ENCODE measurements around the gene TENM3. TPM values are rescaled to one million over a fixed set of nuclear protein-coding genes. Genes with fewer than 3 reads are reported as not detected.
A peak's percentile ranks its signal among the peaks of the same experiment; 100 is the strongest.

The TENM3 gene
- total and polyA plus RNA-seq, 2 of the 8 experiments (the other 6 are each of a cell fraction or from before 2014, with no cell fraction given), result 36.9 to 69.3 TPM

DNA sequence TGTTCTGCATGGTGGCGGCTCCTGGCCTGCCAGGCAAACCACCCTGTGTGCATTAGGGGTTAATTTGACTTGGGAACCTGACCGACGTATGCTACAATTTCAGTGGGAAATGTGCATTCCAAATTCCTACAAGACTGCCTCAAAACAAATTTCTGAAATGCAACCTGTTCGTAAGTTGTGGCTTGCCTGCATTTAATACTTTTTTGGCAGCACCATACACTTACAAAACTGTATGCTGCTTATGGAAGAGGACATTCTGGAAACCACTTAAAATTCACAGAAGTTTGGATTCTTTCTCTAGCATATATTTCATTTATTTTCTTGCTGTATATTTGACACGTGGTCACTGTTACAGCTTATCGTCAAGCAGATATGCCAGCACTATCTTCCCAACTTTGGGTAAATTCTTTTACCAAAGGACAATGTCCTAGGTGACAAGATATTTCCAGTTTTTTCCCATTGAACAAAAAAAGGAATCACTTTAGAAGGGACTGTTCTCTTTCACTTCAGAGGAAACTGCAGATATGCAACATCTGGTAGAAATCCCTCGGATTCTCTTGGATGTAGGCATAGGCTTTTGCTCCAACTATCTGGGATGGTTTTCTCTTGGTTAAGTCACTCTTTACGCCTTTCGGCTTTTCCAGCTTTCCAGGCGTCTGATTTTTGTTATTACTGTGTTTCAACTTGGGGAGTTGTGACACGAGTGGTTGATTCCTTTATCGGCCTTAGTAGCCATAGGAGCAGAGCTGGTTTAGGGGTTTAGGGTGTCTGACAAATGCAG is 9.7 kb upstream of the TENM3 start:
- H4K91ac ChIP-seq (replicated peaks; ENCODE audit: insufficient read length, low read length), result no peak overlapping the region
- no peak overlapping the region for H3K27ac ChIP-seq (ENCODE audit: low read depth, low read length)
- no peaks in the 10 kb centered on the region for H4K20me1 ChIP-seq (replicated peaks in 1 of 2; ENCODE audit: control insufficient read depth in 1 of 2, insufficient read depth in 2 of 2, low read length in 2 of 2)
- no peak overlapping the region for H3K14ac ChIP-seq (ENCODE audit: insufficient read length)
- no peaks in the 10 kb centered on the region for H3K23me2 ChIP-seq (ENCODE audit: low read depth, low read length)
- DNase-seq (ENCODE audit: low read depth in 1 of 2, low spot score in 2 of 2) (no peak), FAIRE-seq (no peak)
- no peak for TF ChIP-seq GABPA (IDR thresholded peaks at IDR 0.05; ENCODE audit: borderline replicate concordance, insufficient read depth, low read length)
- TF ChIP-seq EGR1 (IDR thresholded peaks at IDR 0.05; ENCODE audit: borderline replicate concordance, low read depth, low read length), result no peak
- H4K5ac ChIP-seq (ENCODE audit: insufficient read length, low read depth, low read length), result no peak overlapping the region
- H3K79me1 ChIP-seq (ENCODE audit: low read depth, low read length), result no peaks in the 10 kb centered on the region; the same call in 1 of the 2 replicates
- no peak overlapping the region for H3K9ac ChIP-seq (replicated peaks in 1 of 4; ENCODE audit: extremely low read depth in 1 of 4, low read depth in 3 of 4, low read length in 3 of 4)
- no peak overlapping the region for H4K8ac ChIP-seq (ENCODE audit: extremely low read depth, insufficient read depth, low read length)
- no peaks in the 10 kb centered on the region for H3K27me3 ChIP-seq (replicated peaks in 1 of 4; ENCODE audit: control insufficient read depth in 3 of 4, extremely low read depth in 1 of 4, insufficient read depth in 3 of 4, low read length in 3 of 4)
- WGBS, 2 experiments (ENCODE audit: extremely low coverage in 1 of 2, insufficient coverage in 1 of 2, insufficient read length in 1 of 2, insufficient replicate concordance in 2 of 2, low coverage in 1 of 2, low lambda C conversion rate in 2 of 2, missing lambda C conversion rate in 1 of 2), result 94% methylated on average over 12 of the region's 12 CpGs; no CpG with 5 or more reads in 1 of the 2 experiments
- H2AK5ac ChIP-seq (ENCODE audit: low read depth, low read length), result no peak overlapping the region
- H2BK15ac ChIP-seq (ENCODE audit: low read length), result no peak overlapping the region
- H3K9me3 ChIP-seq (ENCODE audit: insufficient read depth in 2 of 2, low read depth in 1 of 2, low read length in 1 of 2), result no peaks in the 10 kb centered on the region
- no peak overlapping the region for H3K4ac ChIP-seq (replicated peaks; ENCODE audit: insufficient read length, low read depth, low read length)
- H3K23ac ChIP-seq (ENCODE audit: insufficient read length), result no peak overlapping the region
- peaks cover 0 to 5% (median 3%) of the 10 kb centered on the region in 4 experiments; a peak in 6 of 7 replicates for H3K4me1 ChIP-seq (replicated peaks in 1 of 4; ENCODE audit: control insufficient read depth in 3 of 4, insufficient read depth in 4 of 4, low read length in 3 of 4)
- no peak overlapping the region for H2BK120ac ChIP-seq (replicated peaks; ENCODE audit: low read depth, low read length)
- H3K79me2 ChIP-seq (ENCODE audit: control insufficient read depth in 1 of 2, insufficient read depth in 2 of 2, low read length in 2 of 2), result 0 out of 4 replicates have a peak, but pooled peaks cover 0 to 4% of the 10 kb centered on the region in 2 experiments
- 0 out of 2 replicates have a peak overlapping the region, but pooled peaks have one; percentile 7 for H2BK12ac ChIP-seq (ENCODE audit: low read depth, low read length)
- ChIA-PET POLR2A (ENCODE audit: partially characterized antibody) (interaction anchor here (0.6 kb wide), 1 partner anchor 201 kb away, joined by 3 read pairs; no protein-coding TSS in a partner anchor), CTCF (ENCODE audit: partially characterized antibody) (no interaction called here)
- no peaks in the 10 kb centered on the region for H3K36me3 ChIP-seq (ENCODE audit: control insufficient read depth in 2 of 4, insufficient read depth in 4 of 4, low read length in 3 of 4)
- no peak overlapping the region for H2BK5ac ChIP-seq (ENCODE audit: low read depth, low read length)
- H3K4me2 ChIP-seq (ENCODE audit: insufficient read depth in 1 of 2, low read depth in 2 of 2, low read length in 2 of 2), result no peak overlapping the region
- H2AFZ ChIP-seq (ENCODE audit: low read length), result no peak overlapping the region
- no peak overlapping the region for H3K56ac ChIP-seq (replicated peaks; ENCODE audit: insufficient read length, low read depth, low read length)
- no peak overlapping the region for H3K18ac ChIP-seq (ENCODE audit: extremely low read depth, low read length)
- H2BK20ac ChIP-seq (ENCODE audit: low read length), result no peak overlapping the region
- H3K4me3 ChIP-seq (ENCODE audit: extremely low read depth in 1 of 4, insufficient read depth in 2 of 4, low read depth in 3 of 4, low read length in 4 of 4), result no peak overlapping the region
